T-cell (primary cell): ENCODE measurements around the gene MALL. TPM values are rescaled to one million over a fixed set of nuclear protein-coding genes. Genes with fewer than 3 reads are reported as not detected.

Experiments
- total RNA-seq, 35 experiments: library from RNA in 6 of 35; stranded (reverse) in 6 of 35; fragments of 120-200 nt in 1 of 35; gene quantifications; one replicate each; pipeline versions ENCODE4 v1.2.1 to v1.2.4 and lab custom pipeline; 2013 to 2026

The MALL gene
- total RNA-seq, 5 donors from 2014 or later (not counting 1 experiment from before 2014, with no cell fraction given): 0.39 to 0.57 (median 0.53) TPM; not detected in 2

Other genes starting within 250 kb of the MALL start
- 1 to 10 TPM in 2 of 5 donors, under 1 TPM in 1, not detected in 2; 0.73 to 1.8 (median 1.5) TPM for gene LIMS3, start 217.1 kb downstream of the MALL start, total RNA-seq
- 1 to 10 TPM in 1 of 5 donors, under 1 TPM in 4; 0.35 to 1.1 (median 0.70) TPM for gene NPHP1, start 89.2 kb upstream of the MALL start, total RNA-seq
- 10 to 100 TPM; 18.0 to 40.5 (median 21.9) TPM for gene MTLN, start 96.7 kb upstream of the MALL start, total RNA-seq